ENCODE data around the gene TMPRSS12.

GRCh38 chr12:50927766-50928224 is 85.1 kb downstream of the TMPRSS12 start:
- no peak for TF ChIP-seq ZFX (IDR thresholded peaks at IDR 0.05)
- no peak for TF ChIP-seq POLR2A (IDR thresholded peaks at IDR 0.05; ENCODE audit: borderline replicate concordance, extremely low read depth, insufficient read depth, insufficient read length)
- no peak for TF ChIP-seq EZH2phosphoT487 (IDR thresholded peaks at IDR 0.05; ENCODE audit: borderline replicate concordance)

Measured in HCT116 (cell line).